PFSK-1 (cell line): ENCODE results near the gene ELOVL6.

Experiments used
- FOXP2 ChIP-seq: optimal IDR thresholded peaks from 2 replicates; pipeline ENCODE3; 2011; ENCODE audit warnings: borderline replicate concordance, control low read depth, inconsistent platforms; ENCODE audit not compliant: insufficient read depth; ENCODE audit errors: extremely low read length, extremely low read depth
- POLR2AphosphoS5 ChIP-seq: IDR thresholded peaks from 2 replicates; pipeline ENCODE4 v1.6.1; 2012; ENCODE audit warnings: low read depth, mild to moderate bottlenecking, control low read depth, low read length, moderate library complexity
- REST ChIP-seq, 2 experiments: IDR thresholded peaks; 2 replicates each; pipeline versions ENCODE4 v1.6.1 to v1.8.0; 2011 to 2012; ENCODE audit warnings: low read depth in 2 of 2, low read length in 2 of 2, control low read depth in 1 of 2, inconsistent platforms in 1 of 2, mild to moderate bottlenecking in 1 of 2, moderate library complexity in 1 of 2; ENCODE audit not compliant: insufficient read depth in 1 of 2
- SIN3A ChIP-seq: IDR thresholded peaks from 2 replicates; pipeline ENCODE4 v1.6.1; 2012; ENCODE audit warnings: mild to moderate bottlenecking, low read length, moderate library complexity, borderline replicate concordance; ENCODE audit not compliant: insufficient read depth
- TAF1 ChIP-seq: IDR thresholded peaks from 2 replicates; pipeline ENCODE4 v1.6.1; 2012; ENCODE audit warnings: low read length, control low read depth, borderline replicate concordance; ENCODE audit not compliant: insufficient read depth

GRCh38 chr4:110025718-110026117 is 172.7 kb downstream of the ELOVL6 start:
- TF ChIP-seq POLR2AphosphoS5 (no peak), TAF1 (no peak), REST (IDR thresholded peaks at IDR 0.05; ENCODE audit: insufficient read depth in 1 of 2, low read depth in 2 of 2, low read length in 2 of 2) (no peak), SIN3A (no peak), FOXP2 (no peak)
